RWPE1 (cell line): ENCODE measurements around the gene LVRN.

Experiments
- CTCF ChIA-PET: fragments of 350-600 bp; sonication (Branson Sonifier 250); formaldehyde crosslinking; extraction: SDS; loops from one replicate; lab custom pipeline; 2021; lab: Yijun Ruan, JAX
- POLR2A ChIA-PET: fragments of 400-600 bp; formaldehyde crosslinking; extraction: SDS; loops from one replicate; lab custom pipeline; 2020; ENCODE audit warnings: antibody characterized with exemption; ENCODE audit not compliant: low non-redundant PET; lab: Yijun Ruan, JAX
- DNase-seq: peaks from one replicate; pipeline ENCODE4 v3.0.0; 2012; ENCODE audit warnings: low spot score
- H3K27ac ChIP-seq: fragments of 450-650 bp; 2 replicates; pipeline ENCODE4 v1.5.1; 2017
- TF ChIP-seq, protein P1 (sequence below): fragments of 450-650 bp; conservative IDR thresholded peaks from 2 replicates; pipeline ENCODE4 v1.5.1; 2017; ENCODE audit warnings: low read depth, mild to moderate bottlenecking

The LVRN gene

GRCh38 chr5:116037236-116037822 lies 75.1 kb downstream of the LVRN start:
- ChIA-PET CTCF (no interaction called here), POLR2A (no interaction called here)
- TF ChIP-seq, protein P1, sequence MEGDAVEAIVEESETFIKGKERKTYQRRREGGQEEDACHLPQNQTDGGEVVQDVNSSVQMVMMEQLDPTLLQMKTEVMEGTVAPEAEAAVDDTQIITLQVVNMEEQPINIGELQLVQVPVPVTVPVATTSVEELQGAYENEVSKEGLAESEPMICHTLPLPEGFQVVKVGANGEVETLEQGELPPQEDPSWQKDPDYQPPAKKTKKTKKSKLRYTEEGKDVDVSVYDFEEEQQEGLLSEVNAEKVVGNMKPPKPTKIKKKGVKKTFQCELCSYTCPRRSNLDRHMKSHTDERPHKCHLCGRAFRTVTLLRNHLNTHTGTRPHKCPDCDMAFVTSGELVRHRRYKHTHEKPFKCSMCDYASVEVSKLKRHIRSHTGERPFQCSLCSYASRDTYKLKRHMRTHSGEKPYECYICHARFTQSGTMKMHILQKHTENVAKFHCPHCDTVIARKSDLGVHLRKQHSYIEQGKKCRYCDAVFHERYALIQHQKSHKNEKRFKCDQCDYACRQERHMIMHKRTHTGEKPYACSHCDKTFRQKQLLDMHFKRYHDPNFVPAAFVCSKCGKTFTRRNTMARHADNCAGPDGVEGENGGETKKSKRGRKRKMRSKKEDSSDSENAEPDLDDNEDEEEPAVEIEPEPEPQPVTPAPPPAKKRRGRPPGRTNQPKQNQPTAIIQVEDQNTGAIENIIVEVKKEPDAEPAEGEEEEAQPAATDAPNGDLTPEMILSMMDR, result no peak
- H3K27ac ChIP-seq, result no peak overlapping the region
- DNase-seq, result no peak

- no peak for DNase-seq
- POLR2A ChIA-PET, result no interaction called here
- CTCF ChIA-PET, result no interaction called here
- no peak overlapping the region for H3K27ac ChIP-seq
- TF ChIP-seq, protein P1, result no peak
These were observed 76.5 kb downstream of the LVRN start for GRCh38 chr5:116038817-116039216.

- ChIA-PET POLR2A (no interaction called here), CTCF (interaction anchor here (1.5 to 1.6 kb wide), 2 partner anchors 302 to 733 kb away, joined by 3 read pairs; no protein-coding TSS in a partner anchor)
- TF ChIP-seq, protein P1, result no peak
- no peak overlapping the region for H3K27ac ChIP-seq
- DNase-seq, result no peak
These were observed 80.1 kb downstream of the LVRN start for GRCh38 chr5:116042375-116042774.

DNA sequence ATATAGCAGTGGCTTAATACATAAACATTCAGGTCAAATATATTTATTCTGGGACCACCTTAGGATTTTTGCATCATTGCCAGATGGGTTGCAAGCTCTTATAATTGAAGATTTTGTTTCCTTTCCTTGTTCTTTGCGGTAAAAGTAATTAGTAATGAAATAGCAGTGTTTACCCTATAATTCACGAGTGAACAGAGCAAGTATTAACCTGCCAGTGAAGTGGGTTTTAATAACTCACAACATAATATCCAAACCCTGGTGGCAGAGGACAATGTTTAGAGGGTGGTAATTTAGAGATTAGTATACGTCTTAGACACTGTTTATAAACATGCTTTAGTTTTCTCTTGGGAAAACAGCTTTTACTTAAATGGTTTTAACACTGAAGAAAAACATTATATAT lies 81.8 kb downstream of the LVRN start:
- DNase-seq, result no peak
- no peak overlapping the region for H3K27ac ChIP-seq
- POLR2A ChIA-PET, result no interaction called here
- CTCF ChIA-PET, result no interaction called here
- TF ChIP-seq, protein P1, result no peak

DNA sequence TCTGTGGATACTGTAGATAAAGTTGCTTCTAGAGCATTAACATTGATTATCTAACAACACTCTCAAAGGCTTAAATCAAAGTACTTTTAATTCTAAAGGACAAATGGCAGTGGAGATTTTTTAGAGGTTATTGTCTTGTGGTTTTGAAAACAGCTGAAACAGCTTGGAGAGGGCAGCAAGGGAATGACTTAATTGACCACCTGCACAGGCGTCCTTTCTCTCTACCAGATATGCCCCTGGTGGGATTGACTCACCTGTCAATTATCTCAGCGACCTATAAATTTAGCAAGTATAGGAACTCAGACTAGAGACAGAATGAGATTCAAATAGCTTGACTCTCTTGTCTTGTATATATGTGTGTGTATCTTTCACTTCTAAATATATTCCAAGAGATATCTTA lies 83.5 kb downstream of the LVRN start:
- no peak overlapping the region for H3K27ac ChIP-seq
- CTCF ChIA-PET, result no interaction called here
- DNase-seq, result no peak
- TF ChIP-seq, protein P1, result no peak
- POLR2A ChIA-PET, result no interaction called here

- no peak overlapping the region for H3K27ac ChIP-seq
- ChIA-PET CTCF (no interaction called here), POLR2A (no interaction called here)
- TF ChIP-seq, protein P1, result no peak
- no peak for DNase-seq
These were observed 84.0 kb downstream of the LVRN start for GRCh38 chr5:116046261-116046660.

DNA sequence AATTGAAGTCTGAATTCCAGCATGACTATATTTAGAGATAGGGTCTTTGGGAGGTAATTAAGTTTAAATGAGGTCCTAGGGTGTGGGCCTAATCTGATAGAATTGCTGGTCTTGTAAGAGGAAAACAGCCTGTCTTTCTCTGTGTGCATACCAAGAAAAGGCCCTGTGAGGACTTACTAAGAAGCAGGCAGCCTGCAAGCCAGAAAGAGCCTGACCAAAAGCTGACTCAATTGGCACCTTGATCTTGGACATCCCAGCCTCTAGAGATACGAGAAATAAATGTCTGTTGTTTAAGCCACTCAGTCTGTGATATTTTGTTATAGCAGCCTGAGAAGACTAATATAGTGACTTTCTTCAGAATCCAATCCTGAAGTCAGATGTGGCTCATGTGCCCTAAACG lies 84.5 kb downstream of the LVRN start:
- H3K27ac ChIP-seq, result no peak overlapping the region
- POLR2A ChIA-PET, result no interaction called here
- DNase-seq, result no peak
- TF ChIP-seq, protein P1, result no peak
- CTCF ChIA-PET, result no interaction called here
